Lung (tissue), 12 donors: ENCODE results near the gene ATP6AP1. TPM values are rescaled to one million over a fixed set of nuclear protein-coding genes. Genes with fewer than 3 reads are reported as not detected.

ENCODE experiments used
- ATAC-seq: fragments of 200-7000 bp; cut with Tn5 transposase; one replicate; pipeline ENCODE4 v1.9.1; 2020; ENCODE audit warnings: moderate number of reproducible peaks; ENCODE audit not compliant: insufficient read depth, low FRiP score
- DNase-seq, 3 donors: peaks; one replicate each; pipeline ENCODE4 v3.0.0-alpha.2; 2013 to 2017
- H3K27ac ChIP-seq, 2 donors: one replicate each; pipeline ENCODE4 v1.5.1; 2013; ENCODE audit warnings: mild to moderate bottlenecking in 2 of 2, moderate library complexity in 2 of 2, control low read depth in 1 of 2, inconsistent platforms in 1 of 2, low read depth in 1 of 2, low read length in 1 of 2
- H3K27me3 ChIP-seq, 3 donors: one replicate each; pipeline ENCODE4 v1.5.1; 2013; ENCODE audit warnings: low read length in 2 of 3; ENCODE audit not compliant: control insufficient read depth in 3 of 3, insufficient read depth in 3 of 3
- H3K36me3 ChIP-seq, 4 donors: one replicate each; pipeline ENCODE4 v1.5.1; 2013; ENCODE audit warnings: low read length in 4 of 4, mild to moderate bottlenecking in 1 of 4, moderate library complexity in 1 of 4; ENCODE audit not compliant: control insufficient read depth in 4 of 4, insufficient read depth in 4 of 4
- H3K4me1 ChIP-seq, 5 donors: one replicate each; pipeline ENCODE4 v1.5.1; 2013; ENCODE audit warnings: low read length in 5 of 5, mild to moderate bottlenecking in 2 of 5, moderate library complexity in 1 of 5; ENCODE audit not compliant: control insufficient read depth in 5 of 5, insufficient read depth in 5 of 5
- H3K4me3 ChIP-seq: one replicate; pipeline ENCODE4 v1.5.1; 2013; ENCODE audit warnings: mild to moderate bottlenecking, control low read depth, moderate library complexity
- H3K9ac ChIP-seq, 2 donors: one replicate each; pipeline ENCODE4 v1.5.1; 2013; ENCODE audit warnings: low read length in 2 of 2, control low read depth in 1 of 2; ENCODE audit not compliant: insufficient read depth in 1 of 2
- H3K9me3 ChIP-seq, 4 donors: one replicate each; pipeline ENCODE4 v1.5.1; 2013; ENCODE audit warnings: low read length in 3 of 4, mild to moderate bottlenecking in 1 of 4, moderate library complexity in 1 of 4; ENCODE audit not compliant: control insufficient read depth in 4 of 4, insufficient read depth in 3 of 4
- WGBS, 2 donors: extraction: QIAGEN DNeasy Blood & Tissue Kit; methylation state at CpG; one replicate each; pipeline ENCODE4 v1.1.7; 2013; 5-methylcytosine and 5-hydroxymethylcytosine counted together
- polyA plus RNA-seq, 2 donors: library from polyadenylated mRNA; stranded (reverse); fragments of 200-250 nt; gene quantifications; one replicate each; pipeline ENCODE4 v1.2.1, GENCODE V29; 2013
- total RNA-seq, 2 donors: library from RNA; depleted of rRNA in 1 of 2; stranded (reverse); fragments of >200 nt in 1 of 2; gene quantifications; one replicate each; pipeline ENCODE4 v1.2.1, GENCODE V29; 2014 to 2021
- TF ChIP-seq, protein P1 (sequence below): IDR thresholded peaks from 2 replicates; pipeline ENCODE4 v1.5.1; 2012; ENCODE audit warnings: mild to moderate bottlenecking; ENCODE audit errors: control extremely low read depth, extremely low read depth
- donor health status: control.
- donor health status: control.
- donor health status: Bipolar disorder and iron deficiency.
- donor health status: healthy.
- donor health status: DM: yes; HTN: yes; CAD: no.

The ATP6AP1 gene
- total and polyA plus RNA-seq, 4 donors, result 73.7 to 220 (median 113) TPM

DNA sequence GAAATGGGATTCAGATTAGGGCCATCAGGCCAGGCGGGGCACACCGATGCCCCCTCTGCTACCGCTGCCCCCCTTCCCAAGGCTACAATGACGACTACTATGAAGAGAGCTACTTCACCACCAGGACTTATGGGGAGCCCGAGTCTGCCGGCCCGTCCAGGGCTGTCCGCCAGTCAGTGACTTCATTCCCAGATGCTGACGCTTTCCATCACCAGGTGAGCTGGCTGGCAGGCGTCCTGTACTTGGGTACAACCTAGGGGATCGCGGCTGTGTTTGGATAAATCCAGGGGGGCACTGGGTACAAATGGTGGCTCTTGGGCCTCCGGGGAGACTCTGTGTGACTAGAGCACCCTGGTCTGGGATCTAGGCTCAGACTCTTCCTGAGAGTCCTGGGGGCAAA, 48.3 kb upstream of the ATP6AP1 start:
- H3K27ac ChIP-seq, result peak overlapping the region; percentile 97 to 99
- ATAC-seq, result no peak
- H3K9ac ChIP-seq, result peak overlapping the region; percentile 77 to 86
- no peaks in the 10 kb centered on the region for H3K27me3 ChIP-seq
- H3K36me3 ChIP-seq, result peaks cover 0 to 6% (median under 1%) of the 10 kb centered on the region in 4 donors
- peak overlapping the region; percentile 68 for H3K4me3 ChIP-seq
- peaks cover 0 to 9% (median 5%) of the 10 kb centered on the region in 5 donors for H3K4me1 ChIP-seq
- peaks cover 0 to 4% (median 0%) of the 10 kb centered on the region in 4 donors for H3K9me3 ChIP-seq
- TF ChIP-seq, protein P1, sequence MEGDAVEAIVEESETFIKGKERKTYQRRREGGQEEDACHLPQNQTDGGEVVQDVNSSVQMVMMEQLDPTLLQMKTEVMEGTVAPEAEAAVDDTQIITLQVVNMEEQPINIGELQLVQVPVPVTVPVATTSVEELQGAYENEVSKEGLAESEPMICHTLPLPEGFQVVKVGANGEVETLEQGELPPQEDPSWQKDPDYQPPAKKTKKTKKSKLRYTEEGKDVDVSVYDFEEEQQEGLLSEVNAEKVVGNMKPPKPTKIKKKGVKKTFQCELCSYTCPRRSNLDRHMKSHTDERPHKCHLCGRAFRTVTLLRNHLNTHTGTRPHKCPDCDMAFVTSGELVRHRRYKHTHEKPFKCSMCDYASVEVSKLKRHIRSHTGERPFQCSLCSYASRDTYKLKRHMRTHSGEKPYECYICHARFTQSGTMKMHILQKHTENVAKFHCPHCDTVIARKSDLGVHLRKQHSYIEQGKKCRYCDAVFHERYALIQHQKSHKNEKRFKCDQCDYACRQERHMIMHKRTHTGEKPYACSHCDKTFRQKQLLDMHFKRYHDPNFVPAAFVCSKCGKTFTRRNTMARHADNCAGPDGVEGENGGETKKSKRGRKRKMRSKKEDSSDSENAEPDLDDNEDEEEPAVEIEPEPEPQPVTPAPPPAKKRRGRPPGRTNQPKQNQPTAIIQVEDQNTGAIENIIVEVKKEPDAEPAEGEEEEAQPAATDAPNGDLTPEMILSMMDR, result no peak
- WGBS, 2 donors, result 57 to 59% methylated on average over 13 of the region's 13 CpGs
- DNase-seq, result no peak

DNA sequence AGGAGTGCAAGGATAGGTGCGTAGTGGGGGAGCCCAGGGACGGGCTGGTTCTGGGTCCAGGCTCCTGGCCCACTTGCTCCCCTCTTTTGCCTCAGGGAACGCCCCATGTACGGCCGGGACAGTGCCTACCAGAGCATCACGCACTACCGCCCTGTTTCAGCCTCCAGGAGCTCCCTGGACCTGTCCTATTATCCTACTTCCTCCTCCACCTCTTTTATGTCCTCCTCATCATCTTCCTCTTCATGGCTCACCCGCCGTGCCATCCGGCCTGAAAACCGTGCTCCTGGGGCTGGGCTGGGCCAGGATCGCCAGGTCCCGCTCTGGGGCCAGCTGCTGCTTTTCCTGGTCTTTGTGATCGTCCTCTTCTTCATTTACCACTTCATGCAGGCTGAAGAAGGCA, 47.7 kb upstream of the ATP6AP1 start:
- peak overlapping the region in 1 of 2 donors; percentile 15 for H3K27ac ChIP-seq

DNA sequence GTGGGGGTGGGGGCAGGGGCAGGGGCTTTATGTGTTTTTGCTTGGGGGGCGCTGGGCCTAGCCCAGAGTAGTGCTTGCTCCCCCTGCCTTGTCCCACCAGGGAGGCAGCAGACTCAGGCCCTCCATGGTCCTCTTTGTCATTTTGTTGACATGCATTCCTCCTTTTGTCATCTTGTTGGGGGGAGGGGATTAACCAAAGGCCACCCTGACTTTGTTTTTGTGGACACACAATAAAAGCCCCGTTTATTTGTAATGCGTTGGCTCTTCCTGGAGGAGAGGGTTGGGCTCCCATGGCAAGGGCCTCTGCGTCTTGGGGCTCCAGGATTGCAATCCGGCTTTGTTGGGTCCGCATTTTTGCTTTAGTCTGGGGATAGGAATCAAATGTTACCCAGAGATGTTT, 47.2 kb upstream of the ATP6AP1 start:
- DNase-seq (no peak), ATAC-seq (no peak)
- WGBS, 2 donors, result 58 to 93% methylated on average over 6 of the region's 6 CpGs
- no peaks in the 10 kb centered on the region for H3K27me3 ChIP-seq
- TF ChIP-seq, protein P1, result no peak
- H3K4me1 ChIP-seq, result peaks cover 0 to 9% (median 5%) of the 10 kb centered on the region in 5 donors
- no peak overlapping the region for H3K4me3 ChIP-seq
- peaks cover 0 to 6% (median under 1%) of the 10 kb centered on the region in 4 donors for H3K36me3 ChIP-seq
- H3K9ac ChIP-seq, result no peak overlapping the region
- peaks cover 0 to 4% (median 0%) of the 10 kb centered on the region in 4 donors for H3K9me3 ChIP-seq
- H3K27ac ChIP-seq, result no peak overlapping the region

More for the DNA sequence above, 47.7 kb upstream of the ATP6AP1 start:
- Histone ChIP-seq H3K9me3 (peaks cover 0 to 4% (median 0%) of the 10 kb centered on the region in 4 donors), H3K4me3 (no peak overlapping the region), H3K27me3 (no peaks in the 10 kb centered on the region), H3K4me1 (peaks cover 0 to 9% (median 5%) of the 10 kb centered on the region in 5 donors), H3K9ac (no peak overlapping the region), H3K36me3 (peaks cover 0 to 6% (median under 1%) of the 10 kb centered on the region in 4 donors)
- DNase-seq, result no peak
- ATAC-seq, result no peak
- whole genome bisulfite sequencing, 2 donors, result 86 to 95% methylated on average over 11 to 14 of the region's 14 CpGs
- TF ChIP-seq, protein P1, result no peak
